ENCODE measurements around the gene SMIM44.

Gene SMIM44

DNA sequence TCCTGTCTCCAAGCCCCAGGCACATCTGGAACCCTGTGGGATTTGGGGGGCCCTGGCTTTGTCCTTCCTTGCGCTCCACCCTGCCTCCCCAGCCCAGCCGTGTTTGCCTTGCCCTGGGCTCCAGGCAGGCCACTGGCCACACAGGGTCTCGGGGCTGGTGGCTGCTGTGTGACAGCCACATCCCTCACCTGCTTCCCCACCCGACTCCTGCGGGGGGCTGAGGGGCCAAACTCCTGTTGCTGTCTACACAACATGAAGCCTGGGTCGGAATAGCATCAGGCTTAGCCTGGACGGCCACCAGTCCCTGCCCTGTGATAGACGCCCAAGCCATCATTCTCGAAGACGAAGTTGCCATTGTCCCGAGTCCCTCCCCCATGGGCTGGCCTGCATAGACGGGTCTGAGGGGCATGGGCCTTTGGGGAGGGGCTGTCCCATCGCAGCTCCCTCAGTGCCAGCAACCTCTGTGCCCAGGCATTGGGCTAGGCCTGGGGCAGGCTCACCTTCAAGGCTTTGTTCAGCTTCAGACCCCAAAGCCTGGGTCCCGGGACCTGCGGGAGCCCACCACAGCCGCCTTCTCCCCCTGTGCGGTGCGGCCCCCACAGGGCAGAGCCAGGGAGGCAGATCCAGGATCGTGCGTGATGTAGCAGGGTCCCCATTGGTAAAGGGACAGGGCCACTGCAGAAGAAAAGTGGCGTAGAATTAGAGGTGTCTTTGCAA lies 40.3 kb upstream of the SMIM44 start:
- DNase-seq (ENCODE audit: insufficient read length, low spot score) (no peak), FAIRE-seq (no peak)
- no peak for TF ChIP-seq POLR2A (IDR thresholded peaks at IDR 0.05; ENCODE audit: low read depth, low read length)

DNA sequence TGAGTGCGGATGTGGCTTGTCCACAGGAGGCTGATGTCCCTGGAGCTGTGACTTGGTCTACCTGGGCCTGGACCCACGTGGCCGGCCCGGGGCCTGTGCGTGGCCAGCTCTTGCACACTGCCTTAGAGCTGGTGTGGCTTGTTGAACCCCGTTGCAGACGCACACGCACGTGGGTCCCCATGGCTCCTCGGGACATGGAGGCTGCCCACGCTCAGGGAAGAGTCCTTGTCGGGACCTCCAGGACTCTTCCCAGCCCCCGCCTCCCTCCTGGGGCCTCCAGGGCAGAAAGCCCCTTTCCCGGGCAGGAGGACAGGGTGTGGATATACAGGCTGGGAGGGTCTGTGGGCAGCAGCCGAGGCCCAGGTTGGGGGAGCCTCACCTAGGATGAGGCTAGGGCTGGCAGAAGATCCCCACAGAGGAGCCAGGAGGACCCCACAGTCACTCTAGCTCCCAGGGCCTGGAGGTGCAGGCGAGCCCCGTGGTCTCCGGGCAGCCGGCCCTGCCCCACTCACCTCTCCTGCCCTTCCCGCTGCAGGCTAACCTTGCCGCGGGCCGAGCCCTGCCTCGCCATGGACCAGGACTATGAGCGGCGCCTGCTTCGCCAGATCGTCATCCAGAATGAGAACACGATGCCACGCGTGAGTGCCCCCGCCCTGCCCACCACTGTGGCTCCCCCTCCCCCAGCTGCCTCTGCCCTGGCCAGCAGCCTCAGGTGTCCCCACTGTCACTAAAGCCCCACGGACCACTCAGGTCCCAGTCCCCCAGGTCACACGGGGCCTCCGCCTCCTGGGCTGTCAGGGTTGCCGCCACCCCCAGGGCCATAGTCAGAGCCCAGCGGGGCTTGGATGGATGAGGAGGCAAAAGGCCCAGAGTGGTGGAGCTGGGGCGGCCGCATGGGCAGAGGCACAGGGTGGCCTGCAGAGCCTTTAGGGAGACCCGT lies 39.5 kb upstream of the SMIM44 start:
- no peak for FAIRE-seq
- no peak for DNase-seq (ENCODE audit: insufficient read length, low spot score)
- TF ChIP-seq POLR2A (IDR thresholded peaks at IDR 0.05; ENCODE audit: low read depth, low read length): no peak

DNA sequence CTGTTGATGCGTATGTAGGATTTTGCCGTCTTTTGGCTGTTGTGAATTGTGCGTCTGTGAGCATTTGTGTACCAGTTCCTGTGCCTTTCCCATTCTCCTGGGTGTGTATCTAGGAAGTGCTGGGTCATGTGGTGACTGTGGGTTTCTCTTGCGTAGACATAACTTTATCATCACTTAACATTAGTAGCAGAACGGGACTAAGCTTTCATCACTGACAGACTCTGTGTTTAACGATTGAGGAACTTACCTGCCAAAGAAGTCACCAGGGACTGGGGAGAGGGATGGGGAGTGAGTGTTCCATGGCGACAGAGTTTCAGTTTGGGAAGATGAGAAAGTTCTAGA lies 37.8 kb upstream of the SMIM44 start:
- FAIRE-seq (no peak), DNase-seq (ENCODE audit: insufficient read length, low spot score) (no peak)
- TF ChIP-seq POLR2A (IDR thresholded peaks at IDR 0.05; ENCODE audit: low read depth, low read length): no peak

DNA sequence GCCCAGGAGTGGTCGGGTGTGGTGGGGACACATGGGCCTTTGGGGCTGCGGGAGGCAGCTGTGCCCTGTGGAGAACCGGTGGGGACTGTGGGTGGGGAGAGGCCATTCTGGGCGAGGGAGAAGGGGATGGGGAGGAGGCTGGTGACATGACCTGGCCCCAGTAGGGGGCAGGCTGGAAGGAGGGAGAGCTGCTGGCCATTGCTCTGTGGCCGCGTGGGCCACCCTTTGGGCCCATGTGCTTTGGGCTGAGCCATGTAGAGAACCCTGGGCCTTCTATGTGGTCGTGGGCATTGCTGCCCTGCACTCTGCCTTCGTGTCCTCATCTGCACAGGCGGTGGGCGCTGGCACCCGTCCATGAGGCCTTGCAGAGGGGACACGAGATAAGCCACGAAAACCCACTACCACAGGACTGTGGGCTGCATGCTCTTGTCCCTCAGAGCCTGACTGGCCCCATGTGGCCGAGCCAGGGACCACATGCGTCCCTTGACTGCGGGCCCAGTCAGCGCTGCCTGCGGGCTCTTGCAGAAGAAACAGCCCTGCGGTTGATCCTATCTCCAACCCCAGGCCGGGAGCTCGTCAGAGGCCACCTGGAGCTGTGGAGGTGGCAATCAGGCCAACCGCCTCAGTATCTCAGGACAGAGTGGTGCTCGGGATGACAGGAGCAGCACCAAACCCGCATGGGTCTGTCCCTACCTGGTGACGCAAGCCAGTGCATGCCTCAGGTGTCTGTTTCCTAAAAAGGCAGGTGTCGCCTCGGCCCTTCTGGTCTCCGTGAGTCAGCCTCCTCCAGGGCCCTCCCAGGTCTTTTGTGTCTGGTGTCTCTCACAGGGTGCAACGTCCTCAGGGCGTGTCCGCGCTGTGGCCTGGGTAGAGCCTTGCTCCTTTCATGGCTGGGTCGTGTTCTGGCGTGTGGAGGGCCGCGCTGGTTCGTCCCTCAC lies 37.2 kb upstream of the SMIM44 start:
- no peak for FAIRE-seq
- no peak for DNase-seq (ENCODE audit: insufficient read length, low spot score)
- TF ChIP-seq POLR2A (IDR thresholded peaks at IDR 0.05; ENCODE audit: low read depth, low read length): no peak

DNA sequence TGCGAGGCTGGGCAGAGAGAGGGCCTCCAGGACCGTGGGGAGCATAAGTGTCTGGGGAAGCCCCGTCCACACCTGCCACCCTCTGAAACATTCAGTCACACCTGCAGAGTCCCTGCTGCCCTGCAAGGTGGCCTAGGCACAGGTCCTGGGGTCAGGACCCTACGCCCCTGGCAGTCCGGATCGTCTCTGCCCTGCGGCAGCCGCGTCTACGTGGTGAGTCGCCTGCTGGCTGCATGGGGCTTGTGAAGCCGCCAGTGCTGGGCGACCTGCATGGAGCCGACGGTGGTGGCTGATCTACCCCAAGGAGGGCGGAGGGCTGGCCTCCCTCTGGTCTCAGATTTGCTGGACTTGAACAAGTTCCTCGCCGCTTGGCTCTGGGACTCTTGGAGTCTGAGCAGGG lies 35.9 kb upstream of the SMIM44 start:
- no peak for TF ChIP-seq POLR2A (IDR thresholded peaks at IDR 0.05; ENCODE audit: low read depth, low read length)
- no peak for FAIRE-seq

DNA sequence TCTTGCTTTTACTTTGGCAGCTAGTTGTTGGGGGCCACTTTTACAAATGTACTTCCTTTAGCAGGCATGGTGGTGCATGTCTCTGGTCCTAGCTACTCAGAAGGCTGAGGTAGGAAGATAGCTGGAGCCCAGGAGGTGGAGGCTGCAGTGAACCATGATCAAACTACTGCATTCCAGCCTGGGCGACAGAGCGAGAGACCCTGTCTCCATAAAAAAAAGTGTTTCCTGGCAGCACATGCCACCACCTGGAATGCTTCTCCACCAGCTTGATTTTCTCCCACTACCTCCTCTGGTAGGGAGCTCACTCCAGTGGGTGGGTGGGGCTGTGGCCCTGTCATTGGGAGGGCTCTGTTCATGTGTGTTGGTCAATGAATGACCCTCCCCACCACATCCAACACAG lies 35.4 kb upstream of the SMIM44 start:
- DNase-seq (ENCODE audit: insufficient read length, low spot score) (no peak), FAIRE-seq (no peak)

More for the DNA sequence above, 35.9 kb upstream of the SMIM44 start:
- no peak for DNase-seq (ENCODE audit: insufficient read length, low spot score)

DNA sequence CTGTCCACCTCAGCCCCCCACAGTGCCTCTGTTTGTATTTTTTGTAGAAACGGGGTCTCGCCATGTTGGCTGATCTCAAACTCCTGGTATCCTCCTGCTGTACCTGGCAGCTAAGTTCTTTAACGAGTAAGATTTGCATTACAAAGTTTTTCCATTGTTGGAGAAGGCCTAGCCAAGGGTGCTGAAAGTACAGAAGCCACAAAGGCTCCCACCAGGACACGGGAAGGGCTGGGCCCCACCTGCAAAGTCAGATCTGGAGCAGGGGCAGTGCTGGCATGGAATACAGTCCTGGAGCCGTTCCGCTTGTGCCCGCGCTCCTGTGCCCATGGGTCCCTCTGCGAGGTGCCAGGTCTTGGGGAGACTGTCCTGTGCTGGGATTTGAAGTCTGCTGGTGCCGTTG lies 35.0 kb upstream of the SMIM44 start:
- no peak for TF ChIP-seq POLR2A (IDR thresholded peaks at IDR 0.05; ENCODE audit: low read depth, low read length)
- no peak for DNase-seq (ENCODE audit: insufficient read length, low spot score)
- FAIRE-seq: no peak

More for the DNA sequence above, 35.4 kb upstream of the SMIM44 start:
- TF ChIP-seq POLR2A (IDR thresholded peaks at IDR 0.05; ENCODE audit: low read depth, low read length): no peak

DNA sequence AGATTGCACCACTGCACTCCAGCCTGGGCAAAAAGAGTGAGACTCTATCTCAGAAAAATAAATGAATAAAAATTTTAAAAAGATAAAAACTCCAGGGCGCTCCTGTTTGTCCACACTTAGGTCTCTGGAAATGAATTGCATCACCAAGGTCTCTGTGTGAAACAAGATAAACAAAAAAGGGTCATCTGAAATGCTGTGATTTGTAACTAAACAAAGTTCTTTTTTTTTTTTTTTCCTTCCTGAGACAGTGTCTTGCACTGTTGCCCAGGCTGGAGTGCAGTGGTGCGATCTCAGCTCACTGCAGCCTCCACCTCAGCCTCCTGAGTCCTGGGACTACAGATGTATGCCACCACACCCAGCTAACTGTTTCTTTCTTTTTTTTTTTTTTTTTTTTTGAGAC lies 34.4 kb upstream of the SMIM44 start:
- FAIRE-seq: no peak
- TF ChIP-seq POLR2A (IDR thresholded peaks at IDR 0.05; ENCODE audit: low read depth, low read length): no peak

DNA sequence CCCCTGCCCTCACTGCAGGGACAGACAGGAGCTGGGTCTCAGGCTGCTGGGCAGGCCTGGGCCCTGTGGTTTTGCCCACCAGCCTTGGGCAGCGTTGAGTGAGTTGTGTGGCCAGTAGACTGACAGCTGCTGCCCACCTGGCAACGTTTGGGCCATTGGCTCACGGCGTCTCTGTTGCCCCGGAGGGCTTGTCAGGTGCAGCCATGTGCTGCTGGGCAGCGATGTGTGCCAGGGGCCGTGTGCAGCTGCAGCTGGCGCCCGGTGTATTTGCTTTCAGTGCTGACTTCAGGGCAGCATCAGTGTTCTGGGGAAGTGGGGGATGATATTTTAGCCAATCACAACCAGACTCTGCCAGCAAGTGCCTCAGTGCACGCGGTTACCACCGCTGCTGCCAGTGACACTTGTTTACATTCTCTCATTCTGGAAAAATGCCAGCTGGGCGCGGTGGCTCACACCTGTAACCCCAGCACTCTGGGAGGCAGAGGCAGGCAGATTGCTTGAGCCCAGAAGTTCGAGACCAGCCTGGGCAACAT lies 33.5 kb upstream of the SMIM44 start:
- FAIRE-seq (no peak), DNase-seq (ENCODE audit: insufficient read length, low spot score) (no peak)
- TF ChIP-seq POLR2A (IDR thresholded peaks at IDR 0.05; ENCODE audit: low read depth, low read length): no peak

More for the DNA sequence above, 34.4 kb upstream of the SMIM44 start:
- DNase-seq (ENCODE audit: insufficient read length, low spot score): no peak

DNA sequence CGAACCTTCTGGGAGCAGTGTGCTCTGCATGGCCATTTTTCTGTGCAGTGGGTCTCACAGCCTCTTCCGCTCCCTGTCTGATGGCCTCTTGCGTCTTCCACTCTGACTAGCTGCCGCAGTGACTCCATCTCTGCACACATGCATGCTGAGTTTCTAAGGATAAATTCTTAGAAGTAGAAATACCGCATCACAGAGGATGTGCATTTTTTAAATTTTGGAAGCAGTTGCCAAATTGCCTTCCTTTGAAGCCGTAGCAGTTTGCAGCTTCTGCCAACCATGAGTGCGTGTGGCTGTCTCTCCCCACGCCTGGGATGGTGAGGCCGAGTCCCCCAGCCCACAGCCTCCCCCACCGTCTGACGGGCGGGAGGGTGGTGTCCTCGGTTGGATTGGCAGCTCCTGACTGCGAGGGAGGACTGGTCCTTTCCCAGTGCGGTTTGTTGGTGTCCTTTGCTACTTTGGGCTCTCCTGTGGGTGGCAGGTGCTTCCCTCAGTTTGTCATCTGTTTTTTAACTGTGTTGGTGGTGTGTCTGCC lies 32.7 kb upstream of the SMIM44 start:
- no peak for FAIRE-seq
- TF ChIP-seq POLR2A (IDR thresholded peaks at IDR 0.05; ENCODE audit: low read depth, low read length): no peak
- no peak for DNase-seq (ENCODE audit: insufficient read length, low spot score)

DNA sequence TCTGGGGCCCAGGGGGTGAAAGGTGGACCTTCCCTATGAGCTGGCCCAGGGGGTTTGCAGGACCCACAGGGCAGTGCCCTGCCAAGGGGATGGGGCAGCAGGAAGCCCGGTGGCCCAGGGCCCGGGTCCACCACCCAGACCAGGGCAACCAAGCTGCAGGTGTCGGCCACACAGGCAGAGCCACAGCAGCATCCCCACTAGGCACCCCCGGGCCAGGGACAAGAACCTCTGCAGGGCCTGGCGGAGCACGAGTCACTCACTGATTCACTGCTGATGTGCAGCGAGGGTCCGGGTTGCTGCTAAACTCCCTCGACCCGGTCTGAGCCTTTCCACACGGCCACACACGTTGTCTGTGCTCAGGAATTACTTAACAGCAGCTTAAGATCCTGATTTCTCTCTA lies 31.7 kb upstream of the SMIM44 start:
- TF ChIP-seq POLR2A (IDR thresholded peaks at IDR 0.05; ENCODE audit: low read depth, low read length): no peak
- DNase-seq (ENCODE audit: insufficient read length, low spot score) (no peak), FAIRE-seq (no peak)

DNA sequence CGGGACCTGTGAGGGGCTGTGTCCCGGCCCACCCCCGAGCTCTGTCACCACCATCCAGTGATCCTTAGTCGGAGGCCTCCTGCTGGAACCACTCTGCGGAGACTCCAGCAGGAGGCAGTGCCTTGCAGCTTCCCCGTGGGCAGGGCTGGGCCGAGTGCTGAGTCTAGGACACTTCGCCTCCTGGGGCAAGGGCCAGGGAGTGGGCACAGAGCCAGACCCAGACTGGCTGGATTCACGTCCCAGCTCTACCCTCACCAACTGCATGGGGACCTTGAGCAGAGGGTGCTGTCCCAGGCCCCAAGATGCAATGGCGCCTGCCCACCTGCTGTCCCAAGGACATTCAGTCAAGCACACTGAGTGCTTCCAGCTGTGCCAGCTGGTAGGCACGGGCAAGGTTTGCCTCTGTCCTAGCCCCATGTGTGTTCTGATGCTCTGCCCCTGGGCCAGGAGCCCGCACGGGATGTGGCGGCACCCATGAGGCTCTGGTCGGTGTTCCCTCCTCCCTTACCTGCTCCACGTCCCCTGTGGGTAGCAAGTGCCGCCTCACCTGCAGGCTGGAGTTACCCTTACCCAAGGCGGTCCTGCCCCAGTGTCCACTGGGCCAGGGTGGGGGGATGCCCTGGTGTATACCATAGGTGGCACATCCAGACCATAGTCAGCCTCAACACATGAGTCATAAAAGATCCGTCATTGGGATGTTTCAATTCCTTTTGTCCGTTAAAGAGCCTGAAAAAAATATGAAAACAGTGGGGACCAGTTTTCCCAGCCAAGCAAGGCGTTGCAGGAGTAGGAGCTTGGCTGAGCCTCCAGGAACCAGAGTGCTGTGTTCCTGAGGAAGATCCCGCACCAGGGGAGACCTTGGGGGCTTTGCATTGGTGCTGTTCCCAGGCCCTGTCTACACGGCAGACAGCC lies 30.2 kb upstream of the SMIM44 start:
- DNase-seq (ENCODE audit: insufficient read length, low spot score) (no peak), FAIRE-seq (no peak)
- TF ChIP-seq POLR2A (IDR thresholded peaks at IDR 0.05; ENCODE audit: low read depth, low read length): no peak

All from H54 (cell line).